ENCODE data around the gene LACTBL1. TPM values are rescaled to one million over a fixed set of nuclear protein-coding genes. Genes with fewer than 3 reads are reported as not detected.

LACTBL1 gene
- total and polyA plus RNA-seq, 2 experiments from 2014 or later: not detected

- H3K4me3 ChIP-seq: no peak overlapping the region
- Mint-ChIP-seq H3K27ac (no peak overlapping the region), H3K36me3 (ENCODE audit: low read depth) (no peaks in the 10 kb centered on the region), H3K27me3 (ENCODE audit: insufficient read depth, low read depth, poor library complexity) (peaks cover 4% of the 10 kb centered on the region), H3K9me3 (no peaks in the 10 kb centered on the region), H3K4me3 (no peak overlapping the region), H3K4me1 (peaks cover 9% of the 10 kb centered on the region; the same call in 2 of the 3 replicates)
- TF ChIP-seq CTCF (conservative IDR thresholded peaks at IDR 0.05; ENCODE audit: low read depth in 2 of 2): no peak
- TF ChIP-seq ZNF462 (CRISPR knock-in tag; IDR thresholded peaks at IDR 0.05): no peak
- no peak for TF ChIP-seq CREB1 (CRISPR knock-in tag; IDR thresholded peaks at IDR 0.05; ENCODE audit: low read depth)
- no peak for TF ChIP-seq ZNF114 (CRISPR knock-in tag; IDR thresholded peaks at IDR 0.05)
- no peak for TF ChIP-seq ZNF331 (CRISPR knock-in tag; IDR thresholded peaks at IDR 0.05; ENCODE audit: low read depth)
- no peak for TF ChIP-seq POLR2AphosphoS5 (IDR thresholded peaks at IDR 0.05; ENCODE audit: low read depth)
- TF ChIP-seq NANOG (IDR thresholded peaks at IDR 0.05; ENCODE audit: borderline replicate concordance): no peak
- no peak for TF ChIP-seq STAT1 (IDR thresholded peaks at IDR 0.05; ENCODE audit: unreplicated experiment)
- TF ChIP-seq ETS1 (IDR thresholded peaks at IDR 0.05): no peak
- no peak for TF ChIP-seq EZH2 (IDR thresholded peaks at IDR 0.05; ENCODE audit: low read depth, unreplicated experiment)
- no peak for TF ChIP-seq JUNB (IDR thresholded peaks at IDR 0.05; ENCODE audit: unreplicated experiment)
- TF ChIP-seq EZH2phosphoT487 (IDR thresholded peaks at IDR 0.05; ENCODE audit: unreplicated experiment): no peak
- no peak overlapping the region for H2AFZ ChIP-seq
- no peak overlapping the region for H3K27ac ChIP-seq (ENCODE audit: low read depth)
- no peaks in the 10 kb centered on the region for H3K4me1 ChIP-seq (ENCODE audit: insufficient read depth)
- no peak overlapping the region for H3K4me2 ChIP-seq
- H3K27me3 ChIP-seq (ENCODE audit: insufficient read depth): no peaks in the 10 kb centered on the region
- no peaks in the 10 kb centered on the region for H3K79me2 ChIP-seq (replicated peaks; ENCODE audit: insufficient read depth)
- H3F3A ChIP-seq (replicated peaks; ENCODE audit: low read depth): no peaks in the 10 kb centered on the region
- H3K36me3 ChIP-seq (ENCODE audit: insufficient read depth): no peaks in the 10 kb centered on the region
- H4K20me1 ChIP-seq (replicated peaks; ENCODE audit: insufficient read depth): no peaks in the 10 kb centered on the region; the same call in 1 of the 2 replicates
- no peaks in the 10 kb centered on the region for H3K9me2 ChIP-seq (ENCODE audit: insufficient read depth)
- ATAC-seq (no peak), DNase-seq (ENCODE audit: low spot score) (no peak)
Measured at GRCh38 chr1:22912311-22912710, 60.4 kb downstream of the LACTBL1 start.
